Esophagus squamous epithelium (tissue), 5 donors: ENCODE measurements around the gene MCOLN3. TPM values are rescaled to one million over a fixed set of nuclear protein-coding genes. Genes with fewer than 3 reads are reported as not detected.

Source experiments
- DNase-seq: peaks from one replicate; lab custom pipeline; 2025; lab: John Stamatoyannopoulos, UW
- H3K27ac ChIP-seq, 4 donors: fragments of 200-600 bp; sonication (generic); one replicate each; pipeline ENCODE4 v1.5.1; 2016 to 2019; ENCODE audit warnings: mild to moderate bottlenecking in 1 of 4
- H3K27me3 ChIP-seq, 4 donors: fragments of 200-600 bp; sonication (generic); 1 replicate in 3 of 4; 2 replicates in 1 of 4; pipeline versions ENCODE4 v1.5.1 to v1.6.0; 2017 to 2021; ENCODE audit warnings: antibody characterized with exemption in 1 of 4
- H3K36me3 ChIP-seq, 3 donors: fragments of 200-600 bp; sonication (generic); one replicate each; pipeline ENCODE4 v1.5.1; 2016 to 2019
- H3K4me1 ChIP-seq, 3 donors: fragments of 200-600 bp; sonication (generic); one replicate each; pipeline ENCODE4 v1.5.1; 2017 to 2019
- H3K4me3 ChIP-seq, 4 donors: fragments of 200-600 bp; sonication (generic); 1 replicate in 3 of 4; 2 replicates in 1 of 4; pipeline ENCODE4 v1.5.1; 2016 to 2019; ENCODE audit warnings: mild to moderate bottlenecking in 2 of 4, moderate library complexity in 1 of 4
- H3K9me3 ChIP-seq, 3 donors: fragments of 200-600 bp; sonication (generic); one replicate each; pipeline ENCODE4 v1.5.1; 2016 to 2019
- POLR2A ChIP-seq, 4 donors: fragments of 450-650 bp; IDR thresholded peaks; one replicate each; pipeline ENCODE4 v1.6.1; 2017; ENCODE audit warnings: antibody characterized with exemption in 4 of 4, mild to moderate bottlenecking in 4 of 4, moderate library complexity in 3 of 4
- WGBS, 2 donors: methylation state at CpG; one replicate each; pipeline ENCODE4 v1.1.5; 2018; 5-methylcytosine and 5-hydroxymethylcytosine counted together
- intact Hi-C: fragments of 100-400 bp; cut with DNase I; formaldehyde crosslinking; loops from one replicate; pipeline ENCODE4 v1.15.0; 2022
- total RNA-seq, 4 donors: library from RNA; depleted of rRNA; stranded (reverse); fragments of >200 nt; gene quantifications; one replicate each; pipeline ENCODE4 v1.1.0, GENCODE V29; 2016
- TF ChIP-seq, protein P1 (sequence below), 6 experiments: fragments of 450-650 bp in 4 of 6; fragments of 200-600 bp in 2 of 6; sonication (generic) in 2 of 6; IDR thresholded peaks; one replicate each; pipeline ENCODE4 v1.5.1; 2016 to 2019; ENCODE audit warnings: antibody characterized with exemption in 6 of 6, mild to moderate bottlenecking in 4 of 6, moderate library complexity in 4 of 6
- donor health status: DM: yes; HTN: yes; CAD: no.

MCOLN3 gene
- total RNA-seq, 4 donors from 2014 or later, result 0.32 to 2.3 (median 0.61) TPM; not detected in 1

- 68 to 75% methylated on average over 2 of the region's 2 CpGs for WGBS, 2 donors
- TF ChIP-seq, protein P1, sequence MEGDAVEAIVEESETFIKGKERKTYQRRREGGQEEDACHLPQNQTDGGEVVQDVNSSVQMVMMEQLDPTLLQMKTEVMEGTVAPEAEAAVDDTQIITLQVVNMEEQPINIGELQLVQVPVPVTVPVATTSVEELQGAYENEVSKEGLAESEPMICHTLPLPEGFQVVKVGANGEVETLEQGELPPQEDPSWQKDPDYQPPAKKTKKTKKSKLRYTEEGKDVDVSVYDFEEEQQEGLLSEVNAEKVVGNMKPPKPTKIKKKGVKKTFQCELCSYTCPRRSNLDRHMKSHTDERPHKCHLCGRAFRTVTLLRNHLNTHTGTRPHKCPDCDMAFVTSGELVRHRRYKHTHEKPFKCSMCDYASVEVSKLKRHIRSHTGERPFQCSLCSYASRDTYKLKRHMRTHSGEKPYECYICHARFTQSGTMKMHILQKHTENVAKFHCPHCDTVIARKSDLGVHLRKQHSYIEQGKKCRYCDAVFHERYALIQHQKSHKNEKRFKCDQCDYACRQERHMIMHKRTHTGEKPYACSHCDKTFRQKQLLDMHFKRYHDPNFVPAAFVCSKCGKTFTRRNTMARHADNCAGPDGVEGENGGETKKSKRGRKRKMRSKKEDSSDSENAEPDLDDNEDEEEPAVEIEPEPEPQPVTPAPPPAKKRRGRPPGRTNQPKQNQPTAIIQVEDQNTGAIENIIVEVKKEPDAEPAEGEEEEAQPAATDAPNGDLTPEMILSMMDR (IDR thresholded peaks at IDR 0.05), result no peak
- no peak for TF ChIP-seq POLR2A (IDR thresholded peaks at IDR 0.05)
- H3K4me1 ChIP-seq, result peaks cover 0 to 6% (median 0%) of the 10 kb centered on the region in 3 donors
- intact Hi-C loops, result no loop called here
- no peak overlapping the region for H3K4me3 ChIP-seq
- no peak overlapping the region for H3K27ac ChIP-seq
- peaks cover 0 to 5% (median 0%) of the 10 kb centered on the region in 4 donors for H3K27me3 ChIP-seq
- no peak for DNase-seq
- no peaks in the 10 kb centered on the region for H3K36me3 ChIP-seq
- H3K9me3 ChIP-seq, result no peaks in the 10 kb centered on the region
These were observed 40.1 kb upstream of the MCOLN3 start for GRCh38 chr1:85088408-85088784.

DNA sequence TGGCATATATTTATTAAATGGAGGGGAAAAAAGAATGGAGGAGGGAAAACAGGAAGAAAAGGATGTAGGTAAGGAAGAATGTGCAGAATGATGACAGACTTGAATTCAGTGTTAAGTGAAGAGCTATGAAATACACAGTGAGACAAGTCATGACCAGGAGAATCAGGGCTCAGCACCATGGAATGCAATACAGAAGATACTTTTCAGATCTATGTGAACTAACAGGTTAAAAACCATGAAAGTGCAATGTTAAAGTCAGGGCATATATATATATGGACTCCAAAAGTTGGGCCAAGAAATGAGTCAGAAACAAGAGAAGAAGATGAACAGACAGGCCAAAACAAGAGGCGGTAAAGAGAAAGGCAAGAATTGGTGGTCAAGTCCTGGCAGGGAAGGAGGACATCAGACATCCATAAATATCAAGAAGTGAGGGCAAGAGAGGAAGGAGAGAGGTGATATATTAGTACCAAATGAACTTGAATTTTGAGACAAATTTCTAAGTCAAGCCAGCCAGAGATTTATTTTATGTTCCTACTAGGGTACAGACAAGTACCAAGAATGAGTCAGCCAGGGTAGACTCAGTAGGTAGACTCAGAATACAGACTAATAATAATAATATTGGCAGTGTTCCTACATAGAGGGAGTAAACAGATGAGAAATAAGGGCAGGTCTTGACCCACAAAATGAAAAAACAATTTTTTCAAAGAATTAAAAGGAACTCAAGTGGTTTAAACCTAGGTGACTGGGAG, 39.5 kb upstream of the MCOLN3 start:
- no peak overlapping the region for H3K27ac ChIP-seq
- H3K27me3 ChIP-seq, result peaks cover 0 to 5% (median 0%) of the 10 kb centered on the region in 4 donors
- 47 to 52% methylated on average over 1 of the region's 1 CpG for WGBS, 2 donors
- no peaks in the 10 kb centered on the region for H3K36me3 ChIP-seq
- TF ChIP-seq POLR2A (IDR thresholded peaks at IDR 0.05), result no peak
- TF ChIP-seq, protein P1 (IDR thresholded peaks at IDR 0.05), result no peak
- peaks cover 0 to 6% (median 0%) of the 10 kb centered on the region in 3 donors for H3K4me1 ChIP-seq
- intact Hi-C loops, result no loop called here
- DNase-seq, result no peak
- H3K9me3 ChIP-seq, result no peaks in the 10 kb centered on the region
- no peak overlapping the region for H3K4me3 ChIP-seq

DNA sequence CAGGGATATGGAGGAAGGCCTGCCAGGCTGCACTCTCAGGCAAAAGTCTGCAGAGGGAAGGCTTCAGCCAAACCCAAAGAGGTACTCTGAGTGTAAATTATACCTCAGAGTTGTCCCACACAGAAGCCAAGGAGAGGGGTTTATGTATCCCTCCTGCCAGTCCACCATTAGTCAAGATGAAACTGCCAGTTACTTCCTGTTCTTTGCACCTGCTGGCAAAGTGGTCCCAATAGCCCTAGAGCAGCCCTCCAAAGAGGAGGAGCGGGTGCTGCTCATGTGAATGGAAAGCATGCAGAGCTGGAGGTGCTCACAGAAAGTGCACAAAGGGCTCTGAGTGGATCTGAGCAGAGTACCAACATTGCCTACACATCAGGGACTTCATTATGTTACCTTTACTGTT, 37.1 kb upstream of the MCOLN3 start:
- TF ChIP-seq, protein P1 (IDR thresholded peaks at IDR 0.05), result no peak
- no peak for TF ChIP-seq POLR2A (IDR thresholded peaks at IDR 0.05)
- Histone ChIP-seq H3K36me3 (no peaks in the 10 kb centered on the region), H3K4me1 (no peaks in the 10 kb centered on the region), H3K27ac (no peak overlapping the region), H3K4me3 (no peak overlapping the region), H3K27me3 (peaks cover 0 to 5% (median 0%) of the 10 kb centered on the region in 4 donors), H3K9me3 (no peaks in the 10 kb centered on the region)
- DNase-seq, result no peak
- intact Hi-C loops, result no loop called here
- WGBS, 2 donors, result 93 to 100% methylated on average over 1 of the region's 1 CpG

GRCh38 chr1:85078903-85079302, 30.6 kb upstream of the MCOLN3 start:
- no peak overlapping the region for H3K27ac ChIP-seq
- no peak for DNase-seq
- no peaks in the 10 kb centered on the region for H3K36me3 ChIP-seq
- intact Hi-C loops, result no loop called here
- H3K9me3 ChIP-seq, result no peaks in the 10 kb centered on the region
- no peak for TF ChIP-seq POLR2A (IDR thresholded peaks at IDR 0.05)
- TF ChIP-seq, protein P1 (IDR thresholded peaks at IDR 0.05), result no peak
- no peak overlapping the region for H3K4me3 ChIP-seq
- no peaks in the 10 kb centered on the region for H3K27me3 ChIP-seq
- H3K4me1 ChIP-seq, result no peaks in the 10 kb centered on the region
- 38 to 45% methylated on average over 3 of the region's 3 CpGs for WGBS, 2 donors

GRCh38 chr1:85074365-85074964, 26.2 kb upstream of the MCOLN3 start:
- H3K9me3 ChIP-seq, result no peaks in the 10 kb centered on the region
- no peak for DNase-seq
- no peaks in the 10 kb centered on the region for H3K4me1 ChIP-seq
- WGBS, 2 donors, result 92 to 93% methylated on average over 3 of the region's 3 CpGs
- H3K36me3 ChIP-seq, result no peaks in the 10 kb centered on the region
- H3K27ac ChIP-seq, result no peak overlapping the region
- intact Hi-C loops, result no loop called here
- no peaks in the 10 kb centered on the region for H3K27me3 ChIP-seq
- H3K4me3 ChIP-seq, result no peak overlapping the region
- TF ChIP-seq, protein P1 (IDR thresholded peaks at IDR 0.05), result no peak
- TF ChIP-seq POLR2A (IDR thresholded peaks at IDR 0.05), result no peak
